NCI-H446 (cell line): Measurements from ENCODE around the gene SCN10A.

Experiments used
- DNase-seq, 2 experiments: peaks; one replicate each; lab custom pipeline; 2025; lab: John Stamatoyannopoulos, UW

SCN10A gene

GRCh38 chr3:38773528-38773927 is 42.5 kb downstream of the SCN10A start:
- no peak for DNase-seq

GRCh38 chr3:38763569-38763968 is 52.4 kb downstream of the SCN10A start:
- DNase-seq: no peak

- DNase-seq: no peak
Measured at GRCh38 chr3:38758557-38758956, 57.5 kb downstream of the SCN10A start.

- no peak for DNase-seq
Measured at GRCh38 chr3:38757721-38758120, 58.3 kb downstream of the SCN10A start.

- no peak for DNase-seq
Measured at GRCh38 chr3:38756892-38757291, 59.1 kb downstream of the SCN10A start.

GRCh38 chr3:38755130-38755529 is 60.9 kb downstream of the SCN10A start:
- DNase-seq: no peak

GRCh38 chr3:38746641-38747040 is 69.4 kb downstream of the SCN10A start:
- DNase-seq: no peak

- no peak for DNase-seq
Measured at GRCh38 chr3:38743043-38743442, 73.0 kb downstream of the SCN10A start.

- DNase-seq: no peak
Measured at GRCh38 chr3:38742550-38742949, 73.5 kb downstream of the SCN10A start.

GRCh38 chr3:38740537-38740936 is 75.5 kb downstream of the SCN10A start:
- no peak for DNase-seq

GRCh38 chr3:38739931-38740330 is 76.1 kb downstream of the SCN10A start:
- no peak for DNase-seq

GRCh38 chr3:38739396-38739689 is 76.7 kb downstream of the SCN10A start:
- no peak for DNase-seq

- peak in 1 of 2 experiments; percentile 0 for DNase-seq
Measured at GRCh38 chr3:38738630-38739395, 77.2 kb downstream of the SCN10A start.

GRCh38 chr3:38731522-38731921 is 84.5 kb downstream of the SCN10A start:
- no peak for DNase-seq

GRCh38 chr3:38730281-38730680 is 85.7 kb downstream of the SCN10A start:
- DNase-seq: no peak

GRCh38 chr3:38728008-38728407 is 88.0 kb downstream of the SCN10A start:
- DNase-seq: no peak

- no peak for DNase-seq
Measured at GRCh38 chr3:38726751-38727150, 89.3 kb downstream of the SCN10A start.

GRCh38 chr3:38725726-38726419 is 90.1 kb downstream of the SCN10A start:
- DNase-seq: no peak

- DNase-seq: no peak
Measured at GRCh38 chr3:38724392-38724736, 91.7 kb downstream of the SCN10A start.

GRCh38 chr3:38723569-38724391 is 92.2 kb downstream of the SCN10A start:
- no peak for DNase-seq

GRCh38 chr3:38722781-38723568 is 93.0 kb downstream of the SCN10A start:
- no peak for DNase-seq

GRCh38 chr3:38721207-38721772 is 94.7 kb downstream of the SCN10A start:
- DNase-seq: no peak
